ENCODE results near the gene CCDC116. TPM values are rescaled to one million over a fixed set of nuclear protein-coding genes. Genes with fewer than 3 reads are reported as not detected.

The CCDC116 gene
- total and polyA plus RNA-seq, 5 experiments from 2014 or later = 0.34 to 0.93 TPM; not detected in 3

GRCh38 chr22:21650823-21651520 is 18.4 kb downstream of the CCDC116 start:
- peak overlapping the region in 5 of 10 donors; percentile 38 to 70 (median 58) for H3K27ac Mint-ChIP-seq
- no peak for DNase-seq
- H3K4me1 Mint-ChIP-seq = peaks cover 14 to 27% (median 24%) of the 10 kb centered on the region in 4 donors
- peak in 1 of 2 donors; percentile 4 for ATAC-seq
- peak overlapping the region; percentile 80 to 91 (median 88) for H3K4me3 Mint-ChIP-seq
- POLR2A ChIA-PET = interaction anchor here (0.6 to 2.5 kb wide), 5 partner anchors 7 to 52 kb away, joined by 3 to 8 read pairs (median 6); partner anchors contain the start of genes PPIL2, SDF2L1 and YDJC
- no peaks in the 10 kb centered on the region for H3K9me3 Mint-ChIP-seq
- H3K36me3 Mint-ChIP-seq = peaks cover 0 to 16% (median 2%) of the 10 kb centered on the region in 3 donors
- H3K27me3 Mint-ChIP-seq = no peaks in the 10 kb centered on the region

GRCh38 chr22:21651521-21652009 is 19.0 kb downstream of the CCDC116 start:
- Mint-ChIP-seq H3K27ac (peak overlapping the region in 6 of 10 donors; percentile 18 to 70 (median 57)), H3K27me3 (no peaks in the 10 kb centered on the region), H3K4me3 (peak overlapping the region; percentile 80 to 91 (median 88)), H3K9me3 (no peaks in the 10 kb centered on the region), H3K36me3 (peaks cover 0 to 10% (median 2%) of the 10 kb centered on the region in 3 donors), H3K4me1 (peaks cover 18 to 29% (median 27%) of the 10 kb centered on the region in 4 donors)
- DNase-seq (peak in 1 of 10 donors; percentile 24), ATAC-seq (peak; percentile 25 to 32)
- POLR2A ChIA-PET = interaction anchor here (0.6 to 2.5 kb wide), 6 partner anchors 8 to 655 kb away, joined by 3 to 8 read pairs (median 6); partner anchors contain the start of genes PPIL2, SDF2L1 and YDJC

GRCh38 chr22:21652010-21652546 is 19.5 kb downstream of the CCDC116 start:
- Mint-ChIP-seq H3K36me3 (peaks cover 0 to 7% (median 0%) of the 10 kb centered on the region in 3 donors), H3K4me3 (peak overlapping the region; percentile 80 to 91 (median 88)), H3K27ac (peak overlapping the region in 3 of 10 donors; percentile 8 to 70 (median 56)), H3K9me3 (no peaks in the 10 kb centered on the region), H3K4me1 (peaks cover 19 to 30% (median 27%) of the 10 kb centered on the region in 4 donors), H3K27me3 (no peaks in the 10 kb centered on the region)
- DNase-seq = peak; percentile 66 to 85 (median 76)
- POLR2A ChIA-PET = interaction anchor here (1.1 to 2.5 kb wide), 5 partner anchors 9 to 655 kb away, joined by 3 to 8 read pairs (median 6); partner anchors contain the start of genes PPIL2, SDF2L1 and YDJC
- peak; percentile 97 to 98 for ATAC-seq

- DNase-seq (peak in 1 of 10 donors; percentile 58), ATAC-seq (no peak)
- H3K4me3 Mint-ChIP-seq = peak overlapping the region in 9 of 10 donors; percentile 32 to 90 (median 85)
- H3K27ac Mint-ChIP-seq = peak overlapping the region in 1 of 10 donors; percentile 25
- POLR2A ChIA-PET = interaction anchor here (0.9 to 2.5 kb wide), 6 partner anchors 9 to 656 kb away, joined by 3 to 8 read pairs (median 6); partner anchors contain the start of genes CCDC116, PPIL2, SDF2L1 and YDJC
- peaks cover 0 to 7% (median 0%) of the 10 kb centered on the region in 3 donors for H3K36me3 Mint-ChIP-seq
- H3K9me3 Mint-ChIP-seq = no peaks in the 10 kb centered on the region
- peaks cover 20 to 34% (median 30%) of the 10 kb centered on the region in 4 donors for H3K4me1 Mint-ChIP-seq
- no peaks in the 10 kb centered on the region for H3K27me3 Mint-ChIP-seq
Observed at GRCh38 chr22:21652547-21653545, 20.3 kb downstream of the CCDC116 start.

DNA sequence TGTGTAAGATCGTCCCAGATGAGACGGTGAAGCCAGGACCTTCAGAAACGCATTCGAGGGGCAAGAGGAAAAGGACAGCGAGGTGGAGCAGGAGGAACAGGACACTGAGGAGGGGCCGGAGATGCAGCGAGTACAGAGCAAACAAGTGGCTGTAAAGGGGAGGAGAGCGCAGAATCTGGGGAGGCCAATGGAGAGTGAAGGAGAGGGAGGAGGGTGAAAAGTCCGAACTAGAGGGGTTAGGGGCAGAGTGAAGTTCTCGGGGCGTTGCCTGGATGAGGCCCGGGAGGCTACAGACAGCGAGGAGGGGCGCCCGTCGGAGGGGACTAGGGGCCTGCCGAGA is 24.4 kb downstream of the CCDC116 start:
- peak overlapping the region; percentile 74 to 92 (median 82) for H3K4me3 Mint-ChIP-seq

DNA sequence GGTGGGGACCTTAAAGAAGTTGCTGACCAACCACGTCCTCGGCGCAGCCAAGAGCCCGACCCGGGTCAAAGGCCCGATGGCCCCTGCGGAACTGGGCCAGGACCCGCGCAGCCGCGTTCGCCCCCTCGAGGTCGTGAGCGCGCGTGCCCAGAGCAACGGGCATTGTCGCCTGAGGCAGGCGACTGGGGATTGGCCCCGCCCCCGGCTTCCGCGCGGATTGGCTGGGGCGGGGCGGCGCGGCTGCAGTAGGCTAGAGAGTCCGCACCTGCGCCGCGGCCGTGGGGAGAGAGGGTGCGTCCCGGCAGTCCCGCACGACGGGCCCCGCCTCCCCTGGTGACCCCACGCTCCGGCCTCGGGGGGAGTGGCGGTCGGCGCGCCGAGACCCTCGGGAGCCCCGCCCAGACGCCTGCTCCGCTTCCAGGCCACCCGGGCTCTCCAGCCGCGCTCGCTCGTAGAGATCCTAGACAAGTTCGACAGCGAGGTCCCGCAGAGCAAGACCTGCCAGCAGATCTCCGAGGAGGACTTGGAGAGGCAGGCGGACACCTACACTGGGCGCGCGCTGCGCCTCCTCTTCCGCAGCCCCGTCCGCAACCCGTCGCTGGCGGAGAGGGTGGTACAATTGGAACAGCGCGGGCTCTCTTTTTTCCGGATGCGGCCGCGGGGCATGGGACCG is 24.9 kb downstream of the CCDC116 start:
- H3K27ac Mint-ChIP-seq = peak overlapping the region in 4 of 10 donors; percentile 20 to 85 (median 74)
- H3K4me1 Mint-ChIP-seq = peaks cover 11 to 20% (median 15%) of the 10 kb centered on the region in 4 donors
- DNase-seq = peak; percentile 42 to 86 (median 72)
- no peaks in the 10 kb centered on the region for H3K36me3 Mint-ChIP-seq
- ATAC-seq = peak; percentile 93 to 96
- no peaks in the 10 kb centered on the region for H3K27me3 Mint-ChIP-seq
- POLR2A ChIA-PET = interaction anchor here (1.0 kb wide), 1 partner anchor 33 kb away, joined by 4 read pairs; no protein-coding TSS in a partner anchor
- H3K4me3 Mint-ChIP-seq = peak overlapping the region; percentile 77 to 92 (median 84)
- H3K9me3 Mint-ChIP-seq = no peaks in the 10 kb centered on the region

More for the DNA sequence above, 24.4 kb downstream of the CCDC116 start:
- H3K36me3 Mint-ChIP-seq = no peaks in the 10 kb centered on the region
- DNase-seq (peak in 1 of 10 donors; percentile 64), ATAC-seq (no peak)
- peaks cover 11 to 24% (median 17%) of the 10 kb centered on the region in 4 donors for H3K4me1 Mint-ChIP-seq
- H3K9me3 Mint-ChIP-seq = no peaks in the 10 kb centered on the region
- H3K27ac Mint-ChIP-seq = peak overlapping the region in 6 of 10 donors; percentile 16 to 79 (median 60)
- POLR2A ChIA-PET = no interaction called here
- no peaks in the 10 kb centered on the region for H3K27me3 Mint-ChIP-seq

DNA sequence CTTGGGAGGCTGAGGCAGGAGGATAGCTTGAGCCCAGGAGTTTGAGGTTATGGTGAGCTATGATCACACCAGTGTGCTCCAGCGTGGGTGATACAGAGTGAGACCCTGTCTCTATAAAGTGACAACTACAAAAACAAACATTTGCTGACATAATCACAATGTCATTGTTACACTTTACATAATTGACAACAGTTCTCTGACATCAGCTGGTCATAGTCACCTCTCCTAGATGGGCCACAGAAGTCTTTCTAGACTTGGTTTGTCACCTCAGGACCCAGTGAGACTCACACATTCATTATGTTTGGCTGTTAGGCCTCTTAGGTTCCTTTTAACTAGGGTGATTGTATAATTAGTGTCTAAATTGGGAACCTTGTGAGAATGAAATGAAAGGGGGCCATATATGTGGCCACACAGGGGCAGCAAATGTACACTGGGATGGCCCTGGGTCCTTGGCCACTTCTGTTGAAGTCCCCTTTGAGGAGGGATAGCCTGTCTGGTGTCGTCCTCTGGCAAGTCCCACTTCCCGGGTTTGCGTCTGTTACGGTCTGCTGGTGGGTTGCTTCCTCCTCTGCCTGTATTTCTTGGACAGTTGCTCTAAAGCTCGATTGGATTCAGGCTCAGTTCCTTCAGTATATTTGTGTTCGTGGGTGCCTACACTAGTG is 27.4 kb downstream of the CCDC116 start:
- Mint-ChIP-seq H3K27ac (peak overlapping the region in 1 of 10 donors; percentile 35), H3K36me3 (no peaks in the 10 kb centered on the region), H3K27me3 (no peaks in the 10 kb centered on the region), H3K9me3 (no peaks in the 10 kb centered on the region), H3K4me1 (peaks cover 13 to 23% (median 17%) of the 10 kb centered on the region in 4 donors), H3K4me3 (peak overlapping the region in 3 of 10 donors; percentile 8 to 19 (median 11))
- DNase-seq (peak in 1 of 10 donors; percentile 4), ATAC-seq (no peak)
- POLR2A ChIA-PET = interaction anchor here (1.3 kb wide), 1 partner anchor 11 kb away, joined by 3 read pairs; no protein-coding TSS in a partner anchor

DNA sequence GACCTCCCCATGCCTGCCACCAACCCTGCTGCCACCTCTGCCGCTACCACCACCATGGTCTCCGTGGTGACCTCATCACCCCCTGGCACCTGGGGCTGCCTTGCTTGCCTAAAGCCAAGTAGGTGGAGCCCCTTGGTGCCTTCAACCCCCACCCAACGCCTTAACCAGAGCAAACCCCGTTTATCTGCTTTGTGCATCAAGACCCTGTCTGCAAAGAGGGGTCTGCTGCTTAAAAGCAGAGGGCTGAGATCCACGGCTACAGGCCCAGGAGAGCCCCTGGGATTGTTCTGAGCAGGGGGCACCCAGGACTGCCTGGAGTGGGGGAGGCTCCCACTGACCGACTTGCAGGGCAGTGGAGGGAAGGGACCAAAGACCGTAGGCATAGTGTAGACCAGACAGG is 28.3 kb downstream of the CCDC116 start:
- peaks cover 15 to 26% (median 21%) of the 10 kb centered on the region in 4 donors for H3K4me1 Mint-ChIP-seq
- H3K27ac Mint-ChIP-seq = no peak overlapping the region
- DNase-seq = peak in 1 of 10 donors; percentile 38
- no peaks in the 10 kb centered on the region for H3K9me3 Mint-ChIP-seq
- POLR2A ChIA-PET = interaction anchor here (1.3 kb wide), 1 partner anchor 12 kb away, joined by 3 read pairs; no protein-coding TSS in a partner anchor
- H3K36me3 Mint-ChIP-seq = no peaks in the 10 kb centered on the region
- peak overlapping the region in 1 of 10 donors; percentile 48 for H3K4me3 Mint-ChIP-seq
- no peaks in the 10 kb centered on the region for H3K27me3 Mint-ChIP-seq
- ATAC-seq = no peak

DNA sequence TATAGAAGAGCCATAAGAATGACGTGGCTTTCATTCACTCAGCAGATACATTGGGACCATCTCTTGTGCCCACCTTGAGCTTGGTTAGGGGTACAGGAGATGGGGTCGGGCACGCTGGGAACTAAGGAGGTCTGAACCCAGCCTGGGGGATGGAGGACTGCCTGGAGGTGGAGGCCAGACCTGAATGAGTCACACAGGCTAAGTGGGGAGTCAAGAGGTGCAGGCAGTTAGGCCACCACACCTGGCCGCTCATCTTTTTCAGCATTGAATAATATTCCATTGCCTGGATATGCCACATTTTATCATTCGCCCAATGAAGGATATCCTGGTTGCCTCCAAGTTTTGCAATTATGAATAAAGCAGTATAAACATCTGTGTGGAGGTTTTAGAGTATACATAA is 29.4 kb downstream of the CCDC116 start:
- no peaks in the 10 kb centered on the region for H3K9me3 Mint-ChIP-seq

GRCh38 chr22:21663738-21664137 is 31.2 kb downstream of the CCDC116 start:
- POLR2A ChIA-PET = no interaction called here
- ATAC-seq = no peak

More for the DNA sequence above, 29.4 kb downstream of the CCDC116 start:
- Mint-ChIP-seq H3K4me3 (no peak overlapping the region), H3K27me3 (no peaks in the 10 kb centered on the region), H3K4me1 (peaks cover 9 to 24% (median 17%) of the 10 kb centered on the region in 4 donors), H3K36me3 (no peaks in the 10 kb centered on the region), H3K27ac (no peak overlapping the region)
- POLR2A ChIA-PET = no interaction called here
- ATAC-seq = no peak
- peak in 1 of 10 donors; percentile 32 for DNase-seq

More at GRCh38 chr22:21663738-21664137, 31.2 kb downstream of the CCDC116 start:
- Mint-ChIP-seq H3K4me1 (peaks cover 11 to 31% (median 24%) of the 10 kb centered on the region in 4 donors), H3K27ac (peak overlapping the region in 3 of 10 donors; percentile 0 to 83 (median 65)), H3K9me3 (no peaks in the 10 kb centered on the region), H3K4me3 (peak overlapping the region in 8 of 10 donors; percentile 13 to 75 (median 28)), H3K36me3 (no peaks in the 10 kb centered on the region), H3K27me3 (no peaks in the 10 kb centered on the region)
- DNase-seq = no peak

Data from naive thymus-derived CD8-positive, alpha-beta T cell (primary cell).